Measurements from ENCODE around the gene ZIC5.

DNA sequence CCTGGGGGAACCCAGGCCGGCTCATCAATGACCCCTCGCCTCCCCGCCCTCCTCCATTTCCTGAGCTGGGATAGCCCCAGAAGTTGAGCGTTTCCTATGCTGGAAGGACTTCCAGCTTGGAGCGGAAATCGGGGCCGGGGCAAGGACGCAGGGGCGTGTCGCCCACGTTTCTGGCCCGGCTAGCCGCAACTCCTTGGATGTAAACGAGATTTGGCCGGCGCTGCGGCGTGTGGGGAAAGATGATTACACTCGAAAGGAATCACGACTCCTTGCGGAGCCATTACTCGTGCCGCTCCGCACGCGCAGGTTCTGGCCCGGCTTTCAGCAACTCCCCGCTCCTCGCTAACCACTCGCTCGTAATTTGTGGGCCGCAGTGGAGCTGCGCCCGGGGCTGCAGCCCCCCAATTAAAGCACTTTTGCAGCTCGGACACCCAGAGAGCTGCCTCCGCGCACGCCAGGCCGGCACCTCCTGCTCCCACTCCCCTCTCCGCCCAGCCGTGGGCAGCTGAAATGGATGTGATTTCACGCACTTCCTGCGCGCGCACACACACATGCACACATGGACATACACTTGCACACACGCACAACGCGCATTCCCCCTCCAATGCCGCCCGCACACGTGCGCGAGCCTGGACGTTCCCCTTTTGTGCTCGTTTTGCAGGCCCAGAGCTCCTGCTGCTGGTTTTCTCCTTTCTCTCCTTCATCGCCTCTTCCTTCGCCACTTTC lies 15.7 kb downstream of the ZIC5 start:
- TF ChIP-seq, protein P1, sequence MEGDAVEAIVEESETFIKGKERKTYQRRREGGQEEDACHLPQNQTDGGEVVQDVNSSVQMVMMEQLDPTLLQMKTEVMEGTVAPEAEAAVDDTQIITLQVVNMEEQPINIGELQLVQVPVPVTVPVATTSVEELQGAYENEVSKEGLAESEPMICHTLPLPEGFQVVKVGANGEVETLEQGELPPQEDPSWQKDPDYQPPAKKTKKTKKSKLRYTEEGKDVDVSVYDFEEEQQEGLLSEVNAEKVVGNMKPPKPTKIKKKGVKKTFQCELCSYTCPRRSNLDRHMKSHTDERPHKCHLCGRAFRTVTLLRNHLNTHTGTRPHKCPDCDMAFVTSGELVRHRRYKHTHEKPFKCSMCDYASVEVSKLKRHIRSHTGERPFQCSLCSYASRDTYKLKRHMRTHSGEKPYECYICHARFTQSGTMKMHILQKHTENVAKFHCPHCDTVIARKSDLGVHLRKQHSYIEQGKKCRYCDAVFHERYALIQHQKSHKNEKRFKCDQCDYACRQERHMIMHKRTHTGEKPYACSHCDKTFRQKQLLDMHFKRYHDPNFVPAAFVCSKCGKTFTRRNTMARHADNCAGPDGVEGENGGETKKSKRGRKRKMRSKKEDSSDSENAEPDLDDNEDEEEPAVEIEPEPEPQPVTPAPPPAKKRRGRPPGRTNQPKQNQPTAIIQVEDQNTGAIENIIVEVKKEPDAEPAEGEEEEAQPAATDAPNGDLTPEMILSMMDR (IDR thresholded peaks at IDR 0.05): no peak
- no peak for TF ChIP-seq POLR2A (IDR thresholded peaks at IDR 0.05)

All from adrenal gland (tissue), 5 donors.